Measurements from ENCODE around the gene SLCO1C1.

The SLCO1C1 gene

DNA sequence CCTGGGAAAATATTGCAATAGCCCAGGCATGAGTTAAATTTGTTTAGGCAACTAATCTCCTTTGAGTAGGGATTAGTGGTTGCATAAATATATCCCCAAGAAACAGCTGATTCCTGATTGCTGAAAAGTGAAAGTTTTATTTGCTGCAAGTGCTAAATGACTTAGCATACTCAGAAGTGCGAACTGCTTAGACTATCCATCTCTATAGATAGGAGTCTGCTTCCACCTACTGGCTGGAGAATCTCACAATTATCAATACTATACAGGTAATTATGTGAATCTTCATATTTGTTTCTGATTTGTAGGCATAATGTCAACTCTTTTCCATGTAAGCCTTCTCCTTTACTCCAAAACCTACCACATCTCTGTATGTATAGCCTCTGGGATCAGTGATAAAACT is 103.4 kb downstream of the SLCO1C1 start:
- DNase-seq (ENCODE audit: low read depth in 2 of 2) = no peak

DNA sequence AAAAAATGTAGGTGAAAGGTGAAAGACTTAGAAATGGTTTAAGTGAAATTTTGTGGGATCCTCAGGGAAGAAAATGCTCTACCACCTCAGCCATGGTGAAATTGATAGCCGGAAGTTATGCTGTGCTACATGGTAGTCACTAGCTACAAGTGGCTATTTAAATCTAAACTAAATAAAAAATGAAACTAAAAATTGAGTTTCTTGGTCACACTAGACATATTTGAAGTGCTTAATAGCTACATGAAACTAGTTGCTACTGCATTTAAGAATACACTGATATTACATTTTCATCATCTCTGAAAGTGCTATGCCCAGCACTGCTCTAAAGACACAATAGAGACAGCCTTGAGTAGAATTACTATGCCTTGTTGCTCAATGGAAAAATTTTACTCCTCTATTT is 105.0 kb downstream of the SLCO1C1 start:
- DNase-seq (ENCODE audit: low read depth in 2 of 2) = no peak

DNA sequence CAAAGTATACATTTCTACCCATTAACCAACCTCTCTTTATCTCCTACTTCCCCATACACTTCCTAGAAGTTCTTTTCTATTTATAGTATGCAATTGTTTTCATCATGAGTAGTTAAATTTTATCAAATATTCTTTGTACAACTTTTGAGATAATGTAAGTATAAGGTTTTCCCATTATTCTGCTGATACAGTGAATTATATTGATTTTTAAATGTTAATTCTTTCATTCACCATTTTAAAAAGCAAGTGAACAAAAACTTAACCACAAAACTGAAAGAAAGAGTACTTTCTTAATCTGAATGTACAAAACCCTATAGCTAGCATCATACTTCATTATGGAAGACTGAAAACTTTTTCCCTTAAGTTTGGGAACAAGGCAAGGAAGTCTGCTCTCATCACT is 105.9 kb downstream of the SLCO1C1 start:
- DNase-seq (ENCODE audit: low read depth in 2 of 2) = no peak
